Activated CD4-positive, alpha-beta memory T cell treated with anti-CD3 and anti-CD28 coated beads, Interleukin-2, amount 10 ng/mL, durations not matched to agents 7 days and 5 days (primary cell): ENCODE data around the gene ALX3. TPM values are rescaled to one million over a fixed set of nuclear protein-coding genes. Genes with fewer than 3 reads are reported as not detected.
A peak's percentile ranks its signal among the peaks of the same experiment; 100 is the strongest.

Experiments
- CTCF ChIA-PET: fragments of 350-600 bp; sonication (Branson Sonifier 250); formaldehyde crosslinking; loops from one replicate; lab custom pipeline; 2021; ENCODE audit warnings: antibody characterized with exemption, inconsistent platforms; lab: Charles Lee
- POLR2A ChIA-PET: fragments of 350-600 bp; sonication (Branson Sonifier 250); formaldehyde crosslinking; loops from one replicate; lab custom pipeline; 2021; ENCODE audit warnings: antibody characterized with exemption; lab: Charles Lee
- DNase-seq: peaks from one replicate; pipeline ENCODE4 v3.0.0-alpha.2; 2020
- H3K27ac Mint-ChIP-seq: one replicate; pipeline ENCODE4 v1.8.0; 2021; ENCODE audit warnings: mild to moderate bottlenecking, mixed read lengths
- H3K27me3 Mint-ChIP-seq: one replicate; pipeline ENCODE4 v1.8.0; 2021; ENCODE audit warnings: mixed read lengths
- H3K36me3 Mint-ChIP-seq: one replicate; pipeline ENCODE4 v1.8.0; 2021; ENCODE audit warnings: low read depth, mixed read lengths
- H3K4me1 Mint-ChIP-seq: one replicate; pipeline ENCODE4 v1.8.0; 2021; ENCODE audit warnings: mixed read lengths
- H3K4me3 Mint-ChIP-seq: one replicate; pipeline ENCODE4 v1.8.0; 2021; ENCODE audit warnings: mild to moderate bottlenecking, mixed read lengths
- H3K9me3 Mint-ChIP-seq: one replicate; pipeline ENCODE4 v1.8.0; 2021; ENCODE audit warnings: mixed read lengths
- total RNA-seq, 2 experiments: library from RNA; stranded (reverse); gene quantifications; one replicate each; pipeline ENCODE4 v1.2.3, GENCODE V29; 2021

The ALX3 gene
- total RNA-seq = not detected

- CTCF ChIA-PET = interaction anchor here (1.2 to 3.1 kb wide), 3 partner anchors 10 to 17 kb away, joined by 5 to 16 read pairs (median 6); no protein-coding TSS in a partner anchor
- H3K27ac Mint-ChIP-seq = no peak within 1 kb of the TSS
- H3K27me3 Mint-ChIP-seq = peaks cover 78% of the 10 kb centered on the region
- DNase-seq = no peak
- peaks cover 11% of the 10 kb centered on the region for H3K4me1 Mint-ChIP-seq
- H3K9me3 Mint-ChIP-seq = no peaks in the 10 kb centered on the region
- peaks cover 4% of the 10 kb centered on the region for H3K36me3 Mint-ChIP-seq
- POLR2A ChIA-PET = interaction anchor here (1.0 kb wide), 1 partner anchor 8 kb away, joined by 3 read pairs; no protein-coding TSS in a partner anchor
- no peak within 1 kb of the TSS for H3K4me3 Mint-ChIP-seq
Observed at GRCh38 chr1:110070671-110071242, at the start of gene ALX3. ALX3 (minus strand) TSS chr1:110070672; CDS start chr1:110070612, 60 bp downstream.

GRCh38 chr1:110119843-110120242 is 49.4 kb upstream of the ALX3 start:
- POLR2A ChIA-PET = no interaction called here
- Mint-ChIP-seq H3K4me3 (no peak overlapping the region), H3K27ac (no peak overlapping the region), H3K27me3 (peaks cover 25% of the 10 kb centered on the region), H3K4me1 (peaks cover 3% of the 10 kb centered on the region), H3K9me3 (peaks cover 7% of the 10 kb centered on the region), H3K36me3 (peaks cover 8% of the 10 kb centered on the region)
- CTCF ChIA-PET = interaction anchor here (1.2 kb wide), 1 partner anchor 14 kb away, joined by 3 read pairs; no protein-coding TSS in a partner anchor
- no peak for DNase-seq

GRCh38 chr1:110118636-110119396 is 48.3 kb upstream of the ALX3 start:
- Mint-ChIP-seq H3K9me3 (peaks cover 7% of the 10 kb centered on the region), H3K27ac (no peak overlapping the region), H3K4me3 (no peak overlapping the region), H3K4me1 (peaks cover 3% of the 10 kb centered on the region), H3K27me3 (peaks cover 28% of the 10 kb centered on the region), H3K36me3 (peaks cover 8% of the 10 kb centered on the region)
- ChIA-PET POLR2A (no interaction called here), CTCF (interaction anchor here (0.7 to 1.7 kb wide), 5 partner anchors 9 to 89 kb away, joined by 3 to 5 read pairs (median 3); no protein-coding TSS in a partner anchor)
- no peak for DNase-seq

- H3K9me3 Mint-ChIP-seq = no peaks in the 10 kb centered on the region
- no peak overlapping the region for H3K4me3 Mint-ChIP-seq
- peaks cover 45% of the 10 kb centered on the region for H3K27me3 Mint-ChIP-seq
- H3K36me3 Mint-ChIP-seq = no peaks in the 10 kb centered on the region
- ChIA-PET CTCF (interaction anchor here (0.8 to 2.3 kb wide), 3 partner anchors 9 to 59 kb away, joined by 3 to 7 read pairs (median 3); no protein-coding TSS in a partner anchor), POLR2A (no interaction called here)
- no peak overlapping the region for H3K27ac Mint-ChIP-seq
- no peaks in the 10 kb centered on the region for H3K4me1 Mint-ChIP-seq
- DNase-seq = no peak
Observed at GRCh38 chr1:110114784-110115183, 44.3 kb upstream of the ALX3 start.

- ChIA-PET CTCF (interaction anchor here (1.5 kb wide), 1 partner anchor 11 kb away, joined by 6 read pairs; no protein-coding TSS in a partner anchor), POLR2A (no interaction called here)
- H3K9me3 Mint-ChIP-seq = no peaks in the 10 kb centered on the region
Observed at GRCh38 chr1:110114173-110114572, 43.7 kb upstream of the ALX3 start.

GRCh38 chr1:110113551-110113950 is 43.1 kb upstream of the ALX3 start:
- Mint-ChIP-seq H3K27ac (no peak overlapping the region), H3K36me3 (no peaks in the 10 kb centered on the region), H3K27me3 (peaks cover 48% of the 10 kb centered on the region), H3K4me1 (no peaks in the 10 kb centered on the region), H3K9me3 (no peaks in the 10 kb centered on the region), H3K4me3 (no peak overlapping the region)
- ChIA-PET CTCF (interaction anchor here (1.5 kb wide), 1 partner anchor 10 kb away, joined by 6 read pairs; no protein-coding TSS in a partner anchor), POLR2A (no interaction called here)
- DNase-seq = no peak

More at GRCh38 chr1:110114173-110114572, 43.7 kb upstream of the ALX3 start:
- Mint-ChIP-seq H3K36me3 (no peaks in the 10 kb centered on the region), H3K4me3 (no peak overlapping the region), H3K27ac (no peak overlapping the region), H3K4me1 (no peaks in the 10 kb centered on the region), H3K27me3 (peaks cover 49% of the 10 kb centered on the region)
- no peak for DNase-seq

DNA sequence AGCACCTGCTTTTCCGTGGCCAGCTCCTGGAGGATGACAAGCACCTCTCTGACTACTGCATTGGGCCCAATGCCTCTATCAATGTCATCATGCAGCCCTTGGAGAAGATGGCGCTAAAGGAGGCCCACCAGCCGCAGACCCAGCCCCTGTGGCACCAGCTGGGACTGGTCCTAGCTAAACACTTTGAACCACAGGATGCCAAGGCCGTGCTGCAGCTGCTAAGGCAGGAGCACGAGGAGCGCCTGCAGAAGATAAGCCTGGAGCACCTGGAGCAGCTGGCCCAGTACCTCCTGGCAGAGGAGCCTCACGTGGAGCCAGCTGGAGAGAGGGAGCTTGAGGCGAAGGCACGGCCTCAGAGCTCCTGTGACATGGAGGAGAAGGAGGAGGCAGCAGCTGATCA is 42.2 kb upstream of the ALX3 start:
- ChIA-PET CTCF (interaction anchor here (0.6 to 1.5 kb wide), 2 partner anchors 9 to 67 kb away, joined by 3 to 6 read pairs; no protein-coding TSS in a partner anchor), POLR2A (no interaction called here)
- Mint-ChIP-seq H3K9me3 (no peaks in the 10 kb centered on the region), H3K36me3 (no peaks in the 10 kb centered on the region), H3K4me1 (no peaks in the 10 kb centered on the region), H3K27me3 (peaks cover 50% of the 10 kb centered on the region), H3K4me3 (no peak overlapping the region), H3K27ac (no peak overlapping the region)
- no peak for DNase-seq

- DNase-seq = no peak
- POLR2A ChIA-PET = no interaction called here
- Mint-ChIP-seq H3K4me1 (no peaks in the 10 kb centered on the region), H3K27ac (no peak within 1 kb of the TSS), H3K9me3 (no peaks in the 10 kb centered on the region), H3K36me3 (no peaks in the 10 kb centered on the region), H3K4me3 (no peak within 1 kb of the TSS), H3K27me3 (peaks cover 55% of the 10 kb centered on the region)
- CTCF ChIA-PET = interaction anchor here (0.6 kb wide), 1 partner anchor 67 kb away, joined by 3 read pairs; no protein-coding TSS in a partner anchor
Observed at GRCh38 chr1:110112143-110112542, 41.7 kb upstream of the ALX3 start, which contains the start of gene UBL4B. UBL4B (plus strand) TSS chr1:110112443; CDS start chr1:110112535, 92 bp downstream.

DNA sequence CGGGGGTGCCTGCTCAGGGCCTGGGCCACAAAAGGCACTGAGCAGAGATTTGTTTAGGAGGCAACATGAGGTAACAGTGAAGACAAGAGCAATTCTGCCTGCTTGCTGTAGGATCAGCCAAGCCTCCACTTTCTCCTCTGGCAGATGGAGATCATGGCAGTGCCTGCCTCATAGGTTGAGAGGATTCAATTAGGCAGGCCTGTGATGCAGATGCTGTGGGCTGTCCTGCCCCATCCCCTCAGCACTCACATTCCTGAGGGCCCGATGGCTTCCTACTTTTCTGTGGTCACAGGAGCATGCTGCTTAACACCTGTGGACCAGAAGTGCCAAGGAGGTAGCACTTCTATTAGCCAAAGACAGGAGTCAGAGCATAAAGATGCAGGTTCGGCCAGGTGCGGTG is 40.6 kb upstream of the ALX3 start:
- ChIA-PET POLR2A (no interaction called here), CTCF (interaction anchor here (1.3 kb wide), 1 partner anchor 23 kb away, joined by 4 read pairs; no protein-coding TSS in a partner anchor)
- H3K9me3 Mint-ChIP-seq = no peaks in the 10 kb centered on the region
- H3K27ac Mint-ChIP-seq = no peak overlapping the region
- H3K36me3 Mint-ChIP-seq = no peaks in the 10 kb centered on the region
- no peaks in the 10 kb centered on the region for H3K4me1 Mint-ChIP-seq
- DNase-seq = no peak
- peaks cover 48% of the 10 kb centered on the region for H3K27me3 Mint-ChIP-seq
- no peak overlapping the region for H3K4me3 Mint-ChIP-seq

- no peaks in the 10 kb centered on the region for H3K36me3 Mint-ChIP-seq
- H3K4me3 Mint-ChIP-seq = no peak overlapping the region
- POLR2A ChIA-PET = no interaction called here
- DNase-seq = no peak
- H3K4me1 Mint-ChIP-seq = no peaks in the 10 kb centered on the region
- CTCF ChIA-PET = interaction anchor here (2.3 kb wide), 1 partner anchor 20 kb away, joined by 5 read pairs; no protein-coding TSS in a partner anchor
- H3K27ac Mint-ChIP-seq = no peak overlapping the region
- H3K27me3 Mint-ChIP-seq = peaks cover 31% of the 10 kb centered on the region
- H3K9me3 Mint-ChIP-seq = no peaks in the 10 kb centered on the region
Observed at GRCh38 chr1:110107867-110108469, 37.5 kb upstream of the ALX3 start.

GRCh38 chr1:110106013-110106941 is 35.8 kb upstream of the ALX3 start:
- H3K27me3 Mint-ChIP-seq = peaks cover 24% of the 10 kb centered on the region
- ChIA-PET CTCF (interaction anchor here (0.7 to 4.6 kb wide), 15 partner anchors 10 to 466 kb away, joined by 3 to 32 read pairs (median 7); no protein-coding TSS in a partner anchor), POLR2A (no interaction called here)
- no peak overlapping the region for H3K4me3 Mint-ChIP-seq
- no peaks in the 10 kb centered on the region for H3K9me3 Mint-ChIP-seq
- DNase-seq = peak; percentile 65
- no peak overlapping the region for H3K27ac Mint-ChIP-seq
- H3K36me3 Mint-ChIP-seq = no peaks in the 10 kb centered on the region
- H3K4me1 Mint-ChIP-seq = no peaks in the 10 kb centered on the region

- Mint-ChIP-seq H3K4me1 (no peaks in the 10 kb centered on the region), H3K36me3 (no peaks in the 10 kb centered on the region), H3K27me3 (peaks cover 2% of the 10 kb centered on the region), H3K9me3 (no peaks in the 10 kb centered on the region), H3K27ac (no peak overlapping the region), H3K4me3 (no peak overlapping the region)
- ChIA-PET CTCF (interaction anchor here (1.5 to 4.6 kb wide), 2 partner anchors 10 to 14 kb away, joined by 7 to 30 read pairs; no protein-coding TSS in a partner anchor), POLR2A (no interaction called here)
- DNase-seq = no peak
Observed at GRCh38 chr1:110102081-110102480, 31.6 kb upstream of the ALX3 start.
